Stimulated activated CD4-positive, alpha-beta T cell treated with anti-CD3 and anti-CD28 coated beads, Interleukin-4, amount 100 ng/mL, for 48 hours (primary cell): ENCODE measurements around the gene REEP6.
"Not testable (repeated sequence)": the region's sequence is repeated elsewhere in the genome, so short reads cannot be mapped to it uniquely, and the experiment has no call there.

Experiments
- DNase-seq, 2 donors: peaks; one replicate each; pipeline ENCODE4 v3.0.0-alpha.2; 2020; ENCODE audit warnings: low read depth in 2 of 2

The REEP6 gene

GRCh38 chr19:1522838-1523237 is 31.9 kb downstream of the REEP6 start:
- DNase-seq: no peak

- DNase-seq: no peak
These were observed 32.7 kb downstream of the REEP6 start, which contains the start of gene PLK5 for GRCh38 chr19:1523412-1524286. Gene PLK5, plus strand, starts transcription at chr19:1524077. Its CDS starts 2,920 bp downstream, at chr19:1526997.

DNA sequence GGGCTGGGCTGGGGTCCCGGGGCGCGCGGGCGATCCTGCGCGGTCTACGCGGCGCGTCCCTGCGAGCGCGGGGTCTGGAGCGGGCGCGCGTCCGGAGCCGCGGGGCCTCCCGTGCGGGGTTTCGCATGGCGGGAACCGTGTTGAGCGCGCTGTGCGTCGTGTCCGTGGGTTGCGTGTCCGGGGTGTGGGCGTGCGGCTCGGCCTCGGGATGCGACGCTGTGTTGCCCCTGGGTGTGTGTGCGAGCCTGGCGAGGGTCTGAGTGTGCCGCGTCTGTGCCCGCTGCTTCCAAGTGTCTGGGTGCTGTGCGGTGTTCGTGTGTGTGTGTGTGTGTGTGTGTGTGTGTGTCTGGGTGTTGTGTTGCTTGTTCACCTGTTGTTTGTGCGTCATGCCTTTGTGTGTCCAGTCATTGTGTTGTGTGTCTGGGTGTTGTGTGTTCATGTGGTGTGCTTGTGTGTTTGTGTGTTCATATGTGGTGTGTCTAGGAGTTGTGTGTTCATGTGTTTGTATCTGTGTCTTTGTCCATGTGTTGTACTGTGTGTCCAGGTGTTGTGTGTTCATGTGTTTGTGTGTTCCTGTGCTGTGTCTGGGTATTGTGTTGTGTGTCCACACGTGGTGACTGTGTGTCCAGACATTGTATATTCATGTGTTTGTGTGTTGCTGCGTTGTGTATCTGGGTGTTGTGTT is 33.4 kb downstream of the REEP6 start:
- no peak for DNase-seq

- no peak for DNase-seq
These were observed 34.0 kb downstream of the REEP6 start for GRCh38 chr19:1524972-1525325.

DNA sequence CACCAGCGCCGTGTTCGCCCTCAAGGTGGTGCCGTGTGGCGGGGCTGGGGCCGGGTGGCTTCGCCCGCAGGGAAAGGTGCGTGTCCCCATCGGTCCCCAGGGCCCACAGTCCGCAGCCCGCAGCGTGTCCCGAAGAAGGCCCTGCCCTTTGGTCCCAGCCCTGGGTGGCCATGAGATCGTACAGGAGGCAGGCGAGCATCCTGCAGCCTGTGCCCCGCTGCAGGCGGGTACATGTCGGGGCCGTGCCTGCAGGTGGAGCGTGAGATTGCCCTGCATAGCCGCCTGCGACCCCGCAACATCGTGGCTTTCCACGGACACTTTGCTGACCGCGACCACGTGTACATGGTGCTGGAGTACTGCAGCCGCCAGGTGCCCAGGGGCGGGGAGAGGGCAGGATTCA is 34.4 kb downstream of the REEP6 start:
- DNase-seq: no peak

DNA sequence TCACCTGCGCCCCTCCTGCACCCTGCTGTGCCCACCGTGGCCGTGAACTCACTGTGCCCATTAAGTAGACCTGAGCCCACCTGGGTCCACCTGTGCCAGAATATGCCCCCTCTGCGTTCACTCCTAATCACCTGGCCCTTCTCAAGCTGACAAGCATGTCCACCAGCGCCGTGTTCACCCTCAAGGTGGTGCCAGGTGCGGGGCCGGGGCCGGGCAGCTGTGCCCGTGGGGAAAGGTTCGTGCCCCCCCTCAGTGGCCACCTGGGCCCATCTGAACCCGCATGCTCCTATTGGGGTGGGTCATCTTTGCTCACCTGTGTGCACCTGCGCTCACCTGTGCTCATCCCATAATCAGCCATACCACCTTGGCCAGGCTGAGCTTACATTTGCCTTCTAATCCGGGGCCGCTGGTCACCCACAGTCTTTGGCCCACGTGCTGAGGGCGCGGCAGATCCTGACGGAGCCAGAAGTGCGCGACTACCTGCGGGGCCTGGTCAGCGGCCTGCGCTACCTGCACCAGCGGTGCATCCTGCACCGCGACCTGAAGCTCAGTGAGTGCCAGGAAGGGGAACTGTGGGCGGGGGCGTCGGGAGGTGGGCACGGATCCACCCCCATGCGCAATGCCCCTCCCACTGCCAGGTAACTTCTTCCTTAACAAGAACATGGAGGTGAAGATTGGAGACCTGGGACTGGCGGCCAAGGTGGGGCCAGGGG is 35.2 kb downstream of the REEP6 start:
- DNase-seq: no peak

DNA sequence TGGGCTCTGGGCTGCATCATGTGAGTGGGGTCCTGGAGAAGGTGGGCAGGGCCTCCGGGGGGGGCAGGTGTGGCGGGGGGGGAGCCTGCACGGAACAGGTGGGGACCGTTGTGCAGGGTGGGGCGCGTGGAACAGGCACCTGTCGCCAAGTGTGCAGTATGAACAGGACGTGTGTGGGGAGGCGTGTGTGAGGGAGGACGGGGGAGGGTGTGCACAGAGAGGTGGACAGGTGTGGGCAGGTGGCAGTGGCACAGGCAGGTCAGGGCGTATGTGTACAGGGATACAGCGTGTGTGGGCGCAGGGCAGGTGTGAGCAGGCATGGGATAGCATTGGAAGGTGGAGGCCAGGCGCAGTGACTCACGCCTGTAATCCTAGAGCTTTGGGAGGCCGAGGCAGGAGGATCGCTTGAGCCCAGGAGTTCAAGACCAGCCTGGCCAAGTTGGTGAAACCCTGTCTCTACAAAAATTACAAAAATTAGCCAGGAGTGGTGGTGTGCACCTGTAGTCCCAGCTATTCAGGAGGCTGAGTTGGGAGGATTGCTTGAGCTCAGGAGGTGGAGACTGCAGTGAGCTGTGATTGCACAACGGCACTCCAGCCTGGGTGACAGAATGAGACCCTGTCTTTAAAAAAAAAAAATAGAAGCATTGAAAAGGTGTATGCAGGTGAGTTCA is 36.1 kb downstream of the REEP6 start:
- DNase-seq: no peak

DNA sequence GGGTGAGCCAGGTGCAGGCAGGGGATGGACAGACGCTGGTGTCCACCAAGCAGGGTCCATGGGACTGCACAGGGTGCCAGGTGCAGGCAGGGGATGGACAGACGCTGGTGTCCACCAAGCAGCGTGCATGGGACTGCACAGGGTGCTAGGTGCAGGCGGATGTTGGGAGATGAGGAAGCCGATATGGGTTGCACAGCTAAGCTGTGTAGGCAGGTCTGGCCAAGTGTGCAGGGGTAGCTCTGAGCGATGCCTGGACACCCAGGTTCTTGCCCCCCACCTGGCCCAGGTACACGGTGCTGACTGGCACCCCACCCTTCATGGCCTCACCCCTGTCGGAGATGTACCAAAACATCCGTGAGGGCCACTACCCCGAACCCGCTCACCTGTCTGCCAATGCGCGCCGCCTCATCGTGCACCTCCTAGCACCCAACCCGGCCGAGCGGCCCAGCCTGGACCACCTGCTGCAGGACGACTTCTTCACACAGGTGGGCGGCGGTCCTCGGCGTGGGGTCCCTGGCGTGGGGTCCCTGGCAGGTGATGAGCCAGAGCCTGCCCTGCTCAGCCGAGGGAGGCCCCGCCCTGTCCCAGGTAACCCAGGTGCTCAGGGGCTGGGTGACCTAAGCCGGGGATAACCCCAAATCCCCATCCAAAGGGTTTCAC is 36.8 kb downstream of the REEP6 start:
- DNase-seq: no peak

DNA sequence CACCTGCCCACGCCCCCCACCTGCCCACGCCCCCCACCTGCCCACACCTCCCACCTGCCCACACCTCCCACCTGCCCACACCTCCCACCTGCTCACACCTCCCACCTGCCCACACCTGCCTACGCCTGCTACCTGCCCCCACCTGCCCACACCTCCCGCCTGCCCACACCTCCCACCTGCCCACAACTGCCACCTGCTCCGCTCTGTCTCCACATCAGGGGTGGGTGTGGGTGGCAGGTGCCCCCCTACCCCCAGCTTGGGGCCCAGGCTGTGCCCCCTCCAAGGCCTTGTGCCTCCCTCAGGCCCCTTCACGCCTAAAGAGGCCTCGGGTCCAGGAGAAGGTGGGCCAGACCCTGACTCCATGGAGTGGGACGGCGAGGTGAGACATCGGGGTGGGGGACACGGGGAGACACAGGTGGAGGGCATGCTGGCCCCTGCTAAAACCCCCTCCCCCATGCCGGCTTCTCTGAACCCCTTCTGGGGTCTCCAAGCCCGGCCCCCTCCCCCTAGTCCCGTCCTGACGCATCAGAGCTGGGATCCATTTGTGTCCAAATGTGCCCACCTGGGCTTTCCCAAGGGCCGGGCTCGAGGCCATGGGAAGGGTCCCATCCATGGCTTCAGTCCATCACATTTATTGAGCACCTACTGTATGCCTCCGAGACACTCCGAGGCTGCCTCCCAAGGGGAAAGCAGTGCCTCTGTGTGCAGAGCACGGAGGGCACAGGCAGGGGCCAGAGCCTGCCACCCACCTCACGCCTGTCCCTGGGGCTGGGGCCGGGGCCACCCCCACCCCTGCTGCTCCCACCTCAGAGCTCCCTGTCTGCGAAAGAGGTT is 37.8 kb downstream of the REEP6 start:
- DNase-seq: no peak

DNA sequence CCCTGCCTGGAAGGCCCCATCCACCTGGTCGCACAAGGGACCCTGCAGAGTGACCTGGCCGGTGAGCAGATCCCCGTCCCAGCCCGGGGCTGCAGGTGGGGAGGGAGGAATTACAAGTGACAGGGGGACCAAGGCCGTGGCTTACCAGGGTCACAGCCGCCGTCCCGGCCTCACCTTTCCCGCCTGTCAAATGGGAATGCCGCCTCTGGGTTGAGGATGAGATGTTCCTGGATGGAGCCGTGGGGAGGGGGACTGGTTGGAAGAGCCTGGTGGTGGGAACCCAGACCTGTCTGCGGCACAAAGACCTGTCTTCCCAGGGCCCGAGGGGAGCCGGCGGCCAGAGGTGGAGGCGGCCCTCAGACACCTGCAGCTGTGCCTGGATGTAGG is 38.4 kb downstream of the REEP6 start:
- DNase-seq: no peak

- not testable (repeated sequence) for DNase-seq
These were observed 39.9 kb downstream of the REEP6 start for GRCh38 chr19:1530856-1531255.

DNA sequence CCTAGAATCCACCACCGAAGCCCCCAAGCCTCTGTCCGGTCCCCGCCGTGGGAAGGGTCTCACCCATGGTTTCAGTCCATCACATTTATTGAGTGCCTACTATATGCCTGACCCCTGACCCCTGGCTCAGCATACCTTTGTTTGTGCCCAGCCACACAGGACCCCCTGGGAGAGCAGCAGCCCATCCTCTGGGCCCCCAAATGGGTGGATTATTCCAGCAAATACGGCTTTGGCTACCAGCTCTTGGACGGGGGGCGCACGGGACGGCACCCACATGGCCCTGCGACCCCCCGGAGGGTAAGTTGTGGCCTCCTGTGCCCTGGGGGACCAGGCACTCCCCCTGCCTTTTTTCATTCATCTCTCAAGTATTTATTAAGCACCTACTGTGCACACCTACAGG is 40.6 kb downstream of the REEP6 start:
- no peak for DNase-seq

DNA sequence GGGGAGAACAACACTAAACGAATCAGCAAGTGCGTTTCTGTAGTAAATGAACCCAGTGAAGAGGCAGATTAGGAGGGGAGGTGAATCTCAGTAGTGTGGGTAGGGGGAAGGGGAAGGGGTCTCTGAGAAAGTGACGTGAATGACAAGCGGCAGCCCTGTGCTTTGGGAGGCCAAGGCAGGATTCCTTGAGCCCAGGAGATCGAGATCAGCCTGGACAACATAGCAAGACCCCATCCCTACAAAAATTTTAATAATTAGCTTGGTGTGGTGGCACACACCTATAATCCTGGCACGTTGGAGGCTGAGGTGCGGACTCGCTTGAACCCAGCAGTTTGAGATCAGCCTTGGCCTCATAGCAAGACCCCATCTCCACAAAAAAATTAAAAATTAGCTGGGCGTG is 41.0 kb downstream of the REEP6 start:
- no peak for DNase-seq

- no peak for DNase-seq
These were observed 42.6 kb downstream of the REEP6 start for GRCh38 chr19:1533510-1534150.

DNA sequence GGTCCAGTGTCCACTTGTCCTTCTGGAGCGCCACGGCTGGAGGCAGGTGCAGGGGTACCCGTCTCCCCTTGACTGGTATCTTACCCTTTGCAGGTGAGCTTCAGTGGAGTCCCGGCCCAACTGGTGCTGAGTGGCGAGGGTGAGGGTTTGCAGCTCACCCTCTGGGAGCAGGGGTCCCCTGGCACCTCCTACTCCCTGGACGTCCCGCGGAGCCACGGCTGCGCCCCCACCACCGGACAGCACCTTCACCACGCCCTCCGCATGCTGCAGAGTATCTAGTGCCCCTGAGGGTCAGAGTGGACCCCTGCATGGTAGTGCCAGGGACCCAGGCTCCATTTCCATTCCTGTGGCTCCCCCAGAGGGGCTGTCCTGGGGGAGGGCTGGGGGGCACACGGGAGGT is 44.0 kb downstream of the REEP6 start:
- DNase-seq: no peak

DNA sequence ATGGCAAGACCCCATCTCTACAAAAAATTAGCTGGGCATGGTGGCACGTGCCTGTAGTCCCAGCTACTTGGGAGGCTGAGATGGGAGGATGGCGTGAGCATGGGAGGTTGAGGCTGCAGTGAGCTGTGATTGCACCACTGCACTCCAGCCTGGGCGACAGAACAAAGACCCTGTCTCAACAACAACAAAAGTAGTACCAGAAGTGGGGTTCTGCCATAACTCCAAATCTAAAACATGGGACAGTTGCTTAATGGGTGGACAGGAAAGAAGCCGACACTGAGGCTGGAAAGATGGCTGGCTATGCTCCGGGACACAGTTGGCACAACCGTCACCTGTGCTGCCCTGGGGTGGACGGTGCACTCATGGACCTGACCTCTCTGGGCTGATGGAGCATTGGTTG is 44.7 kb downstream of the REEP6 start:
- DNase-seq: not testable (repeated sequence)

GRCh38 chr19:1538978-1539377 is 48.0 kb downstream of the REEP6 start:
- DNase-seq: no peak

- not testable (repeated sequence) for DNase-seq
These were observed 48.8 kb downstream of the REEP6 start for GRCh38 chr19:1539749-1540148.

- no peak for DNase-seq
These were observed 49.5 kb downstream of the REEP6 start for GRCh38 chr19:1540365-1540925.
